OCI-LY3 (cell line): ENCODE measurements around the gene IKBIP.

Source experiments
- H2AFZ ChIP-seq: fragments of 200-600, 300-600 bp; shearing (Covaris generic); 2 replicates; pipeline ENCODE4 v1.6.0; 2014; ENCODE audit warnings: antibody characterized with exemption, low read depth, low read length
- H3K27ac ChIP-seq: fragments of 200-600, 300-600 bp; sonication (generic); 2 replicates; pipeline ENCODE4 v1.5.1; 2014; ENCODE audit warnings: mild to moderate bottlenecking, low read length, moderate library complexity, mixed read lengths
- H3K27me3 ChIP-seq: fragments of 200-600, 300-600 bp; sonication (generic); 2 replicates; pipeline ENCODE4 v1.6.1; 2014; ENCODE audit warnings: low read depth, low read length, mixed read lengths
- H3K36me3 ChIP-seq: fragments of 200-600, 300-600 bp; sonication (generic); replicated peaks from 2 replicates; pipeline ENCODE3; 2014; ENCODE audit warnings: low read depth, low read length, mixed read lengths
- H3K4me1 ChIP-seq: fragments of 300-600, 200-600 bp; sonication (generic); 2 replicates; pipeline ENCODE4 v1.6.1; 2014; ENCODE audit warnings: low read length, mixed read lengths
- H3K4me2 ChIP-seq: fragments of 200-600, 300-600 bp; sonication (generic); 2 replicates; pipeline ENCODE4 v1.6.1; 2014; ENCODE audit warnings: low read length, mixed read lengths
- H3K4me3 ChIP-seq: fragments of 300-600, 200-600 bp; sonication (generic); 2 replicates; pipeline ENCODE4 v1.5.1; 2014; ENCODE audit warnings: antibody characterized with exemption, mild to moderate bottlenecking, low read length, moderate library complexity
- H3K79me2 ChIP-seq: fragments of 300-600, 200-600 bp; shearing (Covaris generic); 2 replicates; pipeline ENCODE4 v1.6.1; 2014; ENCODE audit warnings: mild to moderate bottlenecking, low read length, mixed read lengths
- H3K9ac ChIP-seq: fragments of 300-600, 200-600 bp; shearing (Covaris generic); 2 replicates; pipeline ENCODE4 v1.6.0; 2014; ENCODE audit warnings: mild to moderate bottlenecking, low read length, moderate library complexity
- H3K9me3 ChIP-seq: fragments of 200-600, 300-600 bp; shearing (Covaris generic); 2 replicates; pipeline ENCODE4 v1.6.1; 2014; ENCODE audit warnings: low read length, mixed read lengths; ENCODE audit not compliant: insufficient read depth
- H4K20me1 ChIP-seq: fragments of 200-600, 300-600 bp; sonication (generic); 2 replicates; pipeline ENCODE4 v1.6.1; 2016; ENCODE audit warnings: low read length, mixed read lengths; ENCODE audit not compliant: insufficient read depth
- CTCF ChIP-seq: fragments of 200-600, 300-600 bp; sonication (generic); IDR thresholded peaks from 2 replicates; pipeline ENCODE4 v1.5.1; 2014; ENCODE audit warnings: antibody characterized with exemption, low read length, low read depth
- EZH2phosphoT487 ChIP-seq: fragments of 200-600 bp; shearing (Covaris generic); IDR thresholded peaks from 2 replicates; pipeline ENCODE4 v1.6.1; 2018; ENCODE audit warnings: antibody characterized with exemption, mixed run types, low read depth

IKBIP gene

GRCh38 chr12:98679611-98680005 is 35.0 kb upstream of the IKBIP start:
- Histone ChIP-seq H3K4me3 (no peak overlapping the region), H3K4me1 (no peaks in the 10 kb centered on the region), H3K9ac (no peak overlapping the region), H3K79me2 (no peaks in the 10 kb centered on the region), H4K20me1 (no peaks in the 10 kb centered on the region), H3K27me3 (no peaks in the 10 kb centered on the region), H3K9me3 (no peaks in the 10 kb centered on the region), H2AFZ (no peak overlapping the region), H3K4me2 (no peak overlapping the region), H3K36me3 (peaks cover 30% of the 10 kb centered on the region), H3K27ac (no peak overlapping the region)
- TF ChIP-seq CTCF (no peak), EZH2phosphoT487 (no peak)

- H4K20me1 ChIP-seq: no peaks in the 10 kb centered on the region
- H3K4me1 ChIP-seq: no peaks in the 10 kb centered on the region
- no peak overlapping the region for H3K27ac ChIP-seq
- TF ChIP-seq CTCF (no peak), EZH2phosphoT487 (no peak)
- no peak overlapping the region for H3K9ac ChIP-seq
- H3K79me2 ChIP-seq: no peaks in the 10 kb centered on the region
- H3K36me3 ChIP-seq: peaks cover 27% of the 10 kb centered on the region
- no peaks in the 10 kb centered on the region for H3K27me3 ChIP-seq
- H2AFZ ChIP-seq: no peak overlapping the region
- H3K9me3 ChIP-seq: no peaks in the 10 kb centered on the region
- H3K4me3 ChIP-seq: no peak overlapping the region
- no peak overlapping the region for H3K4me2 ChIP-seq
These were observed 34.5 kb upstream of the IKBIP start for GRCh38 chr12:98678946-98679610.

- no peaks in the 10 kb centered on the region for H3K9me3 ChIP-seq
- TF ChIP-seq CTCF (no peak), EZH2phosphoT487 (no peak)
- H3K27ac ChIP-seq: no peak overlapping the region
- no peaks in the 10 kb centered on the region for H4K20me1 ChIP-seq
- no peak overlapping the region for H3K4me2 ChIP-seq
- H3K27me3 ChIP-seq: no peaks in the 10 kb centered on the region
- no peak overlapping the region for H3K9ac ChIP-seq
- peaks cover 24% of the 10 kb centered on the region for H3K36me3 ChIP-seq
- H3K4me3 ChIP-seq: no peak overlapping the region
- no peaks in the 10 kb centered on the region for H3K79me2 ChIP-seq
- no peak overlapping the region for H2AFZ ChIP-seq
- H3K4me1 ChIP-seq: no peaks in the 10 kb centered on the region
These were observed 33.8 kb upstream of the IKBIP start for GRCh38 chr12:98678236-98678945.

GRCh38 chr12:98674841-98675240 is 30.3 kb upstream of the IKBIP start:
- Histone ChIP-seq H3K27me3 (no peaks in the 10 kb centered on the region), H3K4me2 (no peak overlapping the region), H3K9ac (no peak overlapping the region), H3K79me2 (no peaks in the 10 kb centered on the region), H3K27ac (no peak overlapping the region), H3K4me3 (no peak overlapping the region), H3K36me3 (peaks cover 13% of the 10 kb centered on the region), H3K4me1 (no peaks in the 10 kb centered on the region), H2AFZ (no peak overlapping the region), H3K9me3 (no peaks in the 10 kb centered on the region), H4K20me1 (no peaks in the 10 kb centered on the region)
- no peak for TF ChIP-seq CTCF
